ACC112 (cell line): ENCODE measurements around the gene FAM32A.

ENCODE experiments used
- H2AFZ ChIP-seq: fragments of 200-600 bp; sonication (generic); one replicate; pipeline ENCODE4 v1.6.0; 2017; ENCODE audit warnings: antibody characterized with exemption, low read length; ENCODE audit not compliant: unreplicated experiment
- H3K27ac ChIP-seq: fragments of 200-600 bp; sonication (generic); 2 replicates; pipeline ENCODE4 v1.5.1; 2014; ENCODE audit warnings: low read depth, mild to moderate bottlenecking, antibody characterized with exemption, low read length, moderate library complexity
- H3K27me3 ChIP-seq: fragments of 200-600 bp; sonication (generic); 2 replicates; pipeline ENCODE4 v1.6.1; 2014; ENCODE audit warnings: mild to moderate bottlenecking, antibody characterized with exemption, low read length, moderate library complexity, mixed read lengths; ENCODE audit not compliant: insufficient read depth
- H3K36me3 ChIP-seq: fragments of 200-600 bp; sonication (generic); 2 replicates; pipeline ENCODE4 v1.6.1; 2016; ENCODE audit warnings: mild to moderate bottlenecking, antibody characterized with exemption, low read length, moderate library complexity, mixed read lengths; ENCODE audit not compliant: insufficient read depth
- H3K4me1 ChIP-seq: fragments of 200-600 bp; sonication (generic); one replicate; pipeline ENCODE4 v1.6.1; 2016; ENCODE audit warnings: low read length, mixed read lengths; ENCODE audit not compliant: insufficient read depth, unreplicated experiment, control insufficient read depth
- H3K4me3 ChIP-seq: fragments of 200-600 bp; sonication (generic); 2 replicates; pipeline ENCODE4 v1.5.1; 2014; ENCODE audit warnings: mild to moderate bottlenecking, low read depth, low read length
- H3K79me2 ChIP-seq: fragments of 200-600 bp; sonication (generic); one replicate; pipeline ENCODE4 v1.6.0; 2016; ENCODE audit warnings: low read length; ENCODE audit not compliant: control insufficient read depth, unreplicated experiment, insufficient read depth

Gene FAM32A

GRCh38 chr19:16185123-16185767, at the start of gene FAM32A:
Gene FAM32A (plus strand): TSS chr19:16185410. CDS start chr19:16185443, 33 bp downstream.
- Histone ChIP-seq H3K79me2 (peaks cover 26% of the 10 kb centered on the region), H3K4me1 (peaks cover 6% of the 10 kb centered on the region), H3K27me3 (no peaks in the 10 kb centered on the region), H3K36me3 (0 out of 2 replicates have a peak, but pooled peaks cover 5% of the 10 kb centered on the region), H3K4me3 (peak within 1 kb of the TSS; percentile 92), H2AFZ (peak within 1 kb of the TSS; percentile 18), H3K27ac (peak within 1 kb of the TSS; percentile 31; the same call in 1 of the 2 replicates)

- Histone ChIP-seq H2AFZ (no peak overlapping the region), H3K36me3 (peaks cover 10% of the 10 kb centered on the region; the same call in 1 of the 2 replicates), H3K4me3 (no peak overlapping the region), H3K27me3 (no peaks in the 10 kb centered on the region), H3K79me2 (no peaks in the 10 kb centered on the region), H3K4me1 (no peaks in the 10 kb centered on the region), H3K27ac (no peak overlapping the region)
Measured at GRCh38 chr19:16135430-16136127, 49.6 kb upstream of the FAM32A start.

- no peak overlapping the region for H3K4me3 ChIP-seq
- H3K27ac ChIP-seq: no peak overlapping the region
- H3K27me3 ChIP-seq: no peaks in the 10 kb centered on the region
- H3K36me3 ChIP-seq: peaks cover 8% of the 10 kb centered on the region; the same call in 1 of the 2 replicates
- H2AFZ ChIP-seq: no peak overlapping the region
- H3K79me2 ChIP-seq: no peaks in the 10 kb centered on the region
- H3K4me1 ChIP-seq: no peaks in the 10 kb centered on the region
Measured at GRCh38 chr19:16136185-16136999, 48.8 kb upstream of the FAM32A start.

- Histone ChIP-seq H3K4me3 (no peak overlapping the region), H2AFZ (no peak overlapping the region), H3K27me3 (no peaks in the 10 kb centered on the region), H3K4me1 (no peaks in the 10 kb centered on the region), H3K27ac (no peak overlapping the region), H3K36me3 (no peaks in the 10 kb centered on the region), H3K79me2 (no peaks in the 10 kb centered on the region)
Measured at GRCh38 chr19:16139752-16140151, 45.5 kb upstream of the FAM32A start.

- Histone ChIP-seq H3K36me3 (no peaks in the 10 kb centered on the region), H3K4me1 (no peaks in the 10 kb centered on the region), H3K4me3 (no peak overlapping the region), H2AFZ (no peak overlapping the region), H3K27me3 (no peaks in the 10 kb centered on the region), H3K27ac (no peak overlapping the region), H3K79me2 (no peaks in the 10 kb centered on the region)
Measured at GRCh38 chr19:16141043-16141442, 44.2 kb upstream of the FAM32A start.

GRCh38 chr19:16142032-16142580, 43.1 kb upstream of the FAM32A start:
- no peaks in the 10 kb centered on the region for H3K36me3 ChIP-seq
- H3K4me1 ChIP-seq: no peaks in the 10 kb centered on the region
- no peaks in the 10 kb centered on the region for H3K79me2 ChIP-seq
- no peaks in the 10 kb centered on the region for H3K27me3 ChIP-seq
- H3K4me3 ChIP-seq: no peak overlapping the region
- H2AFZ ChIP-seq: no peak overlapping the region
- no peak overlapping the region for H3K27ac ChIP-seq

- H3K79me2 ChIP-seq: no peaks in the 10 kb centered on the region
- no peaks in the 10 kb centered on the region for H3K27me3 ChIP-seq
- no peak within 1 kb of the TSS for H2AFZ ChIP-seq
- H3K36me3 ChIP-seq: no peaks in the 10 kb centered on the region
- H3K4me3 ChIP-seq: no peak within 1 kb of the TSS
- H3K4me1 ChIP-seq: no peaks in the 10 kb centered on the region
- no peak within 1 kb of the TSS for H3K27ac ChIP-seq
Measured at GRCh38 chr19:16143399-16144215, 41.6 kb upstream of the FAM32A start, which contains the start of gene HSH2D. Gene HSH2D (plus strand): TSS chr19:16143685. CDS start chr19:16148751, 5,066 bp downstream.

- no peak overlapping the region for H2AFZ ChIP-seq
- H3K27me3 ChIP-seq: no peaks in the 10 kb centered on the region
- H3K36me3 ChIP-seq: no peaks in the 10 kb centered on the region
- H3K4me3 ChIP-seq: no peak overlapping the region
- H3K27ac ChIP-seq: no peak overlapping the region
- H3K4me1 ChIP-seq: no peaks in the 10 kb centered on the region
- H3K79me2 ChIP-seq: no peaks in the 10 kb centered on the region
Measured at GRCh38 chr19:16144216-16144581, 41.0 kb upstream of the FAM32A start.

GRCh38 chr19:16146112-16146511, 39.1 kb upstream of the FAM32A start:
- no peak overlapping the region for H3K4me3 ChIP-seq
- H3K79me2 ChIP-seq: no peaks in the 10 kb centered on the region
- no peak overlapping the region for H2AFZ ChIP-seq
- no peaks in the 10 kb centered on the region for H3K36me3 ChIP-seq
- no peaks in the 10 kb centered on the region for H3K4me1 ChIP-seq
- no peak overlapping the region for H3K27ac ChIP-seq
- H3K27me3 ChIP-seq: no peaks in the 10 kb centered on the region
